GM12891 (cell line): ENCODE measurements around the gene PCNA.

Source experiments
- POLR2A ChIP-seq: IDR thresholded peaks from 2 replicates; pipeline ENCODE4 v1.6.1; 2011; ENCODE audit warnings: low read depth, low read length, control low read depth
- POLR2AphosphoS5 ChIP-seq: IDR thresholded peaks from 2 replicates; pipeline ENCODE4 v1.6.1; 2011; ENCODE audit warnings: low read depth, low read length, control low read depth
- POU2F2 ChIP-seq: IDR thresholded peaks from 2 replicates; pipeline ENCODE4 v1.6.1; 2011; ENCODE audit warnings: low read depth, mild to moderate bottlenecking, control low read depth, low read length, moderate library complexity
- SPI1 ChIP-seq: IDR thresholded peaks from 2 replicates; pipeline ENCODE4 v1.6.1; 2011; ENCODE audit warnings: low read depth, low read length, control low read depth
- TAF1 ChIP-seq: IDR thresholded peaks from 2 replicates; pipeline ENCODE4 v1.6.1; 2011; ENCODE audit warnings: low read depth, low read length, control low read depth

DNA sequence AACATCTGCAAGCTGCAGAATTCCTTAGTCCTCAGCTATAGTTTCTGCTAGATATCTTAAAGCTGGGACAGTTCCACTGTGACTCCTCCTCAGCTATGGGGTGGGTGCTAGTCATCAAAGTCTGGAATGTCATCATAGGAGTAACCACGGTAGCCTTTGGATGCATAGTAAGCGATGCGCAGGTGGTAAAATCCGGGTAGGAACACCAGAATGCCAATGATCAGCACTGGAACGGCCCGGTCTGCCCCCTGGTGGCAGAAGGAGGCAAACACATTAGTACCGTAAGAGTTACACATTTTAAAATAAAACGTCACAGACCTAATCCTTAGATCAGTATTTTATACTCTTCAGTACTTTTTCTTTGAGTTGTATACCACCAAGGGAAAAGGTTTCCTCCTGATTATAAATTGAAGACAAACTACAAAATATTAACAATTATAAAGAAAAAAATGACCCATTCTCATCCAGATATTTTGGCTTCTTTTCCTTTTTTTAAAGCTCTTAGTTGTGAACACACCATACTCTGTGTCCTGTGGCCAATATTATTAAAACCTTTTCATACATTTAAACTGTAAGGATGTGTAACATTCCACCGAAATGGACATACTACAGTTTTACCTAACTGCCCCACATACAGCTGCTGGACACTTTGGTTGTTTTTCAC, 18.9 kb downstream of the PCNA start:
- TF ChIP-seq POLR2A, result no peak
- TF ChIP-seq POLR2AphosphoS5, result no peak
- TF ChIP-seq SPI1, result no peak
- no peak for TF ChIP-seq TAF1
- TF ChIP-seq POU2F2, result peak; percentile 14; the same call in 1 of the 2 replicates
